Right atrium auricular region (tissue), 2 donors: ENCODE data around the gene EREG. TPM values are rescaled to one million over a fixed set of nuclear protein-coding genes. Genes with fewer than 3 reads are reported as not detected.

Experiments
- DNase-seq: peaks from one replicate; pipeline ENCODE4 v3.0.0-alpha.2; 2019; ENCODE audit warnings: low spot score
- H3K27ac ChIP-seq, 2 donors: fragments of 200-600 bp; sonication (generic); 1 replicate in 1 of 2; 2 replicates in 1 of 2; pipeline ENCODE4 v1.5.1; 2016 to 2019
- H3K27me3 ChIP-seq, 2 donors: fragments of 200-600 bp; sonication (generic); one replicate each; pipeline versions ENCODE4 v1.5.1 to v1.6.0; 2017 to 2019
- H3K36me3 ChIP-seq: fragments of 200-600 bp; sonication (generic); one replicate; pipeline ENCODE4 v1.5.1; 2016
- H3K4me1 ChIP-seq, 2 donors: fragments of 200-600 bp; sonication (generic); one replicate each; pipeline versions ENCODE4 v1.5.1 to v1.6.0; 2017 to 2019
- H3K4me3 ChIP-seq, 2 donors: fragments of 200-600 bp; sonication (generic); 1 replicate in 1 of 2; 2 replicates in 1 of 2; pipeline ENCODE4 v1.5.1; 2017 to 2019; ENCODE audit warnings: mild to moderate bottlenecking in 1 of 2, moderate library complexity in 1 of 2
- H3K9me3 ChIP-seq, 2 donors: fragments of 200-600 bp; sonication (generic); one replicate each; pipeline ENCODE4 v1.5.1; 2019
- total RNA-seq, 2 donors: library from RNA; depleted of rRNA; stranded (reverse); fragments of >200 nt; gene quantifications; one replicate each; pipeline ENCODE4 v1.1.0, GENCODE V29; 2016
- TF ChIP-seq, protein P1 (sequence below), 2 donors: fragments of 200-600 bp; sonication (generic); IDR thresholded peaks; one replicate each; pipeline ENCODE4 v1.5.1; 2019; ENCODE audit warnings: antibody characterized with exemption in 2 of 2

The EREG gene
- total RNA-seq, 2 donors from 2014 or later: 0.31 to 3.1 TPM

GRCh38 chr4:74437866-74438265 lies 72.9 kb downstream of the EREG start:
- Histone ChIP-seq H3K36me3 (no peaks in the 10 kb centered on the region), H3K4me1 (no peaks in the 10 kb centered on the region), H3K27me3 (no peaks in the 10 kb centered on the region), H3K9me3 (no peaks in the 10 kb centered on the region), H3K4me3 (no peak overlapping the region), H3K27ac (no peak overlapping the region)
- TF ChIP-seq, protein P1, sequence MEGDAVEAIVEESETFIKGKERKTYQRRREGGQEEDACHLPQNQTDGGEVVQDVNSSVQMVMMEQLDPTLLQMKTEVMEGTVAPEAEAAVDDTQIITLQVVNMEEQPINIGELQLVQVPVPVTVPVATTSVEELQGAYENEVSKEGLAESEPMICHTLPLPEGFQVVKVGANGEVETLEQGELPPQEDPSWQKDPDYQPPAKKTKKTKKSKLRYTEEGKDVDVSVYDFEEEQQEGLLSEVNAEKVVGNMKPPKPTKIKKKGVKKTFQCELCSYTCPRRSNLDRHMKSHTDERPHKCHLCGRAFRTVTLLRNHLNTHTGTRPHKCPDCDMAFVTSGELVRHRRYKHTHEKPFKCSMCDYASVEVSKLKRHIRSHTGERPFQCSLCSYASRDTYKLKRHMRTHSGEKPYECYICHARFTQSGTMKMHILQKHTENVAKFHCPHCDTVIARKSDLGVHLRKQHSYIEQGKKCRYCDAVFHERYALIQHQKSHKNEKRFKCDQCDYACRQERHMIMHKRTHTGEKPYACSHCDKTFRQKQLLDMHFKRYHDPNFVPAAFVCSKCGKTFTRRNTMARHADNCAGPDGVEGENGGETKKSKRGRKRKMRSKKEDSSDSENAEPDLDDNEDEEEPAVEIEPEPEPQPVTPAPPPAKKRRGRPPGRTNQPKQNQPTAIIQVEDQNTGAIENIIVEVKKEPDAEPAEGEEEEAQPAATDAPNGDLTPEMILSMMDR (IDR thresholded peaks at IDR 0.05): no peak
- no peak for DNase-seq

Other genes with a start within 250 kb of the EREG start
- gene MTHFD2L, start 207.0 kb upstream of the EREG start, total RNA-seq: 10 to 100 TPM in 1 of 2 donors, 1 to 10 TPM in 1; 8.3 to 11.5 TPM
- gene EPGN, start 56.7 kb upstream of the EREG start, total RNA-seq: 1 to 10 TPM; 1.8 to 3.8 TPM
- 10 to 100 TPM; 26.6 to 31.3 TPM for gene AREG, start 80.0 kb downstream of the EREG start, total RNA-seq